Measurements from ENCODE around the gene PYURF.

DNA sequence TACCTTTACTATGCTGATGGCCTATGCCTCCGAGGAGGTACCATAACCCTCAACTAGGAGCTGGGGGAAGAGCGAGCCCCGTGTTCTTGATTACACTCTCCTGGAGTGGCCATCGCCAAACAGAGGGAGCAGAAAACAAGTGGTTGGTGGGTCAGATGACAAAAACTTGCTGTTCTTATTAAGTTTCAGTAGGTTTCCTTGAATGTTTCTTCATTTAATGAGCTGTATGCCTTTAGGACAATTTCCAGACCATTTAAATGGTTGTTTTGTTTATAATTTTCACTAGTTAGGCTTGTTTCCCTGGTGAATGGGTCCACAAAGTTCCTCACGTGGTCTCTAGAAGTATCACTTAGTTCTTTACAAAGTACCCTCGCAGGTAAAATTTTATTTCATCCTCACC lies 4.7 kb downstream of the PYURF start:
- TF ChIP-seq, protein P1, sequence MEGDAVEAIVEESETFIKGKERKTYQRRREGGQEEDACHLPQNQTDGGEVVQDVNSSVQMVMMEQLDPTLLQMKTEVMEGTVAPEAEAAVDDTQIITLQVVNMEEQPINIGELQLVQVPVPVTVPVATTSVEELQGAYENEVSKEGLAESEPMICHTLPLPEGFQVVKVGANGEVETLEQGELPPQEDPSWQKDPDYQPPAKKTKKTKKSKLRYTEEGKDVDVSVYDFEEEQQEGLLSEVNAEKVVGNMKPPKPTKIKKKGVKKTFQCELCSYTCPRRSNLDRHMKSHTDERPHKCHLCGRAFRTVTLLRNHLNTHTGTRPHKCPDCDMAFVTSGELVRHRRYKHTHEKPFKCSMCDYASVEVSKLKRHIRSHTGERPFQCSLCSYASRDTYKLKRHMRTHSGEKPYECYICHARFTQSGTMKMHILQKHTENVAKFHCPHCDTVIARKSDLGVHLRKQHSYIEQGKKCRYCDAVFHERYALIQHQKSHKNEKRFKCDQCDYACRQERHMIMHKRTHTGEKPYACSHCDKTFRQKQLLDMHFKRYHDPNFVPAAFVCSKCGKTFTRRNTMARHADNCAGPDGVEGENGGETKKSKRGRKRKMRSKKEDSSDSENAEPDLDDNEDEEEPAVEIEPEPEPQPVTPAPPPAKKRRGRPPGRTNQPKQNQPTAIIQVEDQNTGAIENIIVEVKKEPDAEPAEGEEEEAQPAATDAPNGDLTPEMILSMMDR (conservative IDR thresholded peaks at IDR 0.05; ENCODE audit: low read length) = no peak
- TF ChIP-seq EZH2phosphoT487 (IDR thresholded peaks at IDR 0.05; ENCODE audit: borderline replicate concordance, low read depth, low read length) = no peak

Data from OCI-LY7 (cell line).